ENCODE results near the gene GATAD2B.
"Not testable (repeated sequence)": the region's sequence is repeated elsewhere in the genome, so short reads cannot be mapped to it uniquely, and the experiment has no call there.

GATAD2B gene

DNA sequence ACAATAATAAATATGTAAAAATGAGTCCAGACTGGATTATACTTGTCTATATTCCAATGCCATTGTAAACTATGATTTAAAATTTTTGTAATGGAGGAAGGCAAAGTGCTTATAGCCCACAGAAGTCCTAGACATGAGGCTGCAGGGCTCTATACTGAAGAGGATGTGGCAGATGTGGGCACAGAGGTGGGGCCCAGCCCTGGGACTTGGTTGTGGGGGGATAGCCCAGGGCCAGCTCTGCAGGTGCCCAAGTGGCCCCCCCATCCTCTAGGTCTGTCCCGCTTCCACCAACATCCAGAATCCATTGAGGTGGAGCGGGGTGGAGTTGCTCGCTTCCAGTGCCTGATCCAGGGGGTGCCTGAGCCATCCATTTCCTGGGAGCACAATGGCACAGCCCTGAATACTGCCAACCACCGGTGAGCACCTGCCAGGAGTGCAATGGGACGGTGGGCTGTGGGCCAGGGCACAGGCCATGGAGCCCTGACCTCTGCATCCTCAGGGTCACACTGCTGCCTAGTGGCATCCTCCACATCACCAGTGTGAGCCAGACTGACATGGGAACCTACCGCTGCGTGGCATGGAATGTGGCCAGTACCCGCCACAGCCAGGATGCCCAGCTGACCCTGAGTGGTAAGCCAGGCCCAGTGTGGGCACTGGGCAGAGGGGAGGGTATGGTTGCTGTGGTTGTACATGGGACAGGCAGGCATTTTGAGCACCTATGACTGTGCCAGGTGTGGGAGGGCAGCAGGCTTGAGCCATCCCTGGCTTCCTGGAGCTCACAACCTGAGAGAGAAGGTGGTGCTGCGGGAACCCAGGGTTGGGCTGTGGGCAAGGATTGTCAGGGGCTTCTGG is 126.6 kb downstream of the GATAD2B start:
- no peak for DNase-seq (ENCODE audit: low read depth)

GRCh38 chr1:153795330-153795837 is 127.4 kb downstream of the GATAD2B start:
- DNase-seq (ENCODE audit: low read depth), result no peak

DNA sequence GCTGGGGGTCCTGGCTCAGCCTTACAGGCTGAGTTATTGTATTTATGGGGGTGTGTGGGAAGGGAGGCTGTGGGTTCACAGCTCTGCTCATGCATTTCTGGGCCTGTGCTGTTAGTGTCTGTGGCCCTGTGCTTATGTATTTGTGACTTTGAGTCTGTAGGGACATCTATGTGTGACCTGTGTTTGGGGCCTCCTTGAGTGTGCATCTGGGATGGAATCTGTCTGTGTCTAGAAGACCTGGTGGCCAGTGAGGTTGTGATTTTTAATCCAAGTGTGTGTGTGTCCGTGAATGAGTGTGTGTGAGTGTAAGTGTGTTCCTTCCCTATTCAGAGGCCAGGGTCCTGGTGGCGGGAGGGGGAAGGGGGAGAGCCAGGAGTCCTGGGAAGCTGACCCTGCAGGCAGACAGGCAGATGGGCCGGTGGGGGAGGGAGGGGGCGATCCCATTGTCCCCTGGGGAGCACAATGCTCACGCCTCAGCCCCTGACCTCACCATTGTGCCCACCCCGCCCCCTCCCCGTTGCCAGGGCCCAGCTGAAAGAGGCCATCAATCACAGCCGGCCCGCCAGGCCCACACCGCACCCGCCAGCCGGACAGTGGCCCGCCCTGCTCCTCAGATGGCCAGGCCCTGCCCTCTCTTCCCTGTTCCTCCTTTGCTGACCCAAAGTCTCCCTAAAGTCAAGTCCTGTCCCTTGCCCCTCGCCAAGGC is 128.0 kb downstream of the GATAD2B start:
- DNase-seq (ENCODE audit: low read depth), result no peak

- DNase-seq (ENCODE audit: low read depth), result no peak
These were observed 128.7 kb downstream of the GATAD2B start for GRCh38 chr1:153793973-153794615.

DNA sequence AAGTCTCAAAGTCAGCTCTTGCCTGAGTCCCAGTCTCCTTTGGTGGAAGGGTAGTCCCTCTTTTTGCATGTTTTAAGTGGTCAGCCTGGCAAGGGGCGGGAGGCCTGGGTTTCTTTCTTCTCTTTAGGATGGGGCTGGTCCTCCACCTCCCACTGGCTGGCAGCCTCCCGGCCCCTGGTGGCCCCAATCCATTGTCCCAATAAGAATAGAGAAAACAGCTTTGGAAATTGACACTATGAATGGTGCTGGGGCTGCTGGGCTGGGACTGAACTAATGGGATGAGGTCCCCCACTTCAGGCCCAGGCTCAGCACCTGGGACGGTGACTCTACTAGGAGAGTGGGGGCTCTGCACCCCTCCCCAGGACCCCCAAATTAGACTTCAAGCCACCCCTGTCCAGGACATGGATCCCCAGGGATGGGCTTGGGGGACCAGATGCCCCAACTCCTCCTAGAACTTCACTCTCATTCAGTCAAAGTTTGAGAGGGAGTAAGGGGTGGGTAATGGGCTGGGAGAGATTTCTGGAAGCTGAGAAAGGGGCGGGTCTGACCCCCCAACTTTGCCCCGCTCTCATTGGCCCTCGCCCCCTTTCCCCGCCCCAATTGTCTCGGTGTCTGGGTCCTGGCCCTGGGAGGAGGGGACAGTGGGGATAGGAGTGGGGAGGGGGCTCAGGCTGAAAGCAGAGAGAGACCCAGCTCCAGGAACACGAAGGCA is 129.4 kb downstream of the GATAD2B start:
- no peak for DNase-seq (ENCODE audit: low read depth)

GRCh38 chr1:153792631-153793041 is 130.1 kb downstream of the GATAD2B start:
- DNase-seq (ENCODE audit: low read depth), result no peak

- no peak for DNase-seq (ENCODE audit: low read depth)
These were observed 131.0 kb downstream of the GATAD2B start for GRCh38 chr1:153791648-153792253.

DNA sequence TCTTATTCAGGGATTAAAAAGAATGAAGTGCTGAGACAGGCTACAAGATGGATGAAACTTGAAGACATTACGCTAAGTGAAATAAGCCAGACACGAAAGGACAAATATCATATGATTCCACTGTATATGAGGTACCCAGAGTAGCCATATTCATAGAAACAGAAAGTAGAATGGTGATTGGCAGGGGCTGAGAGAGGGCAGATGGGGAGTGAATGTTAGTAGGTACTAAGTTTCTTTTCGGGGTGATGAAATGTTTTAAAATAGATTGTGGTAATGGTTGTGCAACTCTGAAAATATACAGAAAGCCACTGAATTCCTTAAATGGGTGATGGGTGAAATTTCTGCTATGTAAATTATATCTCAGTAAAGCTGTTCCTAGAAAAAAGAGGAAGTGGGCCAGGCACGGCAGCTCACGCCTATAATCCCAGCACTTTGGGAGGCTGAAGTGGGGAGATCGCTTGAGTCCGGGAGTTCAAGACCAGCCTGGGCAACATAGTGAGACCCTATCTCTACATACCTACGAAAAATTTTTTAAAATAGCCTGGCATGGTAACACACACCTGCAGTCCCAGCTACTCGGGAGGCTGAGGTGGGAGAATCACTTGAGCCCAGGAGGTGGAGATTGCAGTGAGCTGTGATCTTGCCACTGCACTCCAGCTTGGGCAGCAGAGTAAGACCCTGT is 131.7 kb downstream of the GATAD2B start:
- peak; percentile 69 for DNase-seq (ENCODE audit: low read depth)

DNA sequence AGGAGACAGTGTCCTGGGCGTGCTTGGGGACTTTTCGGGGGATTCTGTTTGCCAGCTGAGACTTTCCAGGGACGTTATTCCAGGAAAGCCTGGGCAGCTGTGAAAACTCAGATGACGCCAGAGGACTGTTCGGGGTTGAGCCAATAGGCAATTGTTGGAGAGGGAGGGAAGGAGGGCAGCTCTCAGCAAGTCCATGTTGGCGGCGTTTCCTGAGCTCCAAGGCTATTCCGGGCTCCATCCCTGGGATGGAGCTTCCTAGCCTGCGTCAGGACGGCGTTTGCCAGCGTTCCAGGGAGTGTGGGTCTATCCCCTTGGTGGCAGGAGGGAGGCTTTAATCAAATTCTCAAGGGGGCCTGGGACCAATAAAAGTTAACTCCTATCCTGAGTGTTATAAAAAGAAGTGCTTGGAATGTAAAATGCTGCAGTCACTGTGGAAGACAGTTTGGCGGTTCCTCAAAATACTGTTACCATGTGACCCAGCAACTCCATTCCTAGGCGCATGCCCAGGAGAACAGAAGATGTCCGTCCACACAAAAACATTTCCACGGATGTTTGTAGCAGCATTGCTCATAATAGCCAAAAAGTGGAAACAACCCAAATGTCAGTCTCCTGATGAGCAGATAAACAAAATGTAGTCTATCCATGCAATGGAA is 132.3 kb downstream of the GATAD2B start:
- DNase-seq (ENCODE audit: low read depth), result no peak

GRCh38 chr1:153789478-153790034 is 133.2 kb downstream of the GATAD2B start:
- DNase-seq (ENCODE audit: low read depth), result no peak

DNA sequence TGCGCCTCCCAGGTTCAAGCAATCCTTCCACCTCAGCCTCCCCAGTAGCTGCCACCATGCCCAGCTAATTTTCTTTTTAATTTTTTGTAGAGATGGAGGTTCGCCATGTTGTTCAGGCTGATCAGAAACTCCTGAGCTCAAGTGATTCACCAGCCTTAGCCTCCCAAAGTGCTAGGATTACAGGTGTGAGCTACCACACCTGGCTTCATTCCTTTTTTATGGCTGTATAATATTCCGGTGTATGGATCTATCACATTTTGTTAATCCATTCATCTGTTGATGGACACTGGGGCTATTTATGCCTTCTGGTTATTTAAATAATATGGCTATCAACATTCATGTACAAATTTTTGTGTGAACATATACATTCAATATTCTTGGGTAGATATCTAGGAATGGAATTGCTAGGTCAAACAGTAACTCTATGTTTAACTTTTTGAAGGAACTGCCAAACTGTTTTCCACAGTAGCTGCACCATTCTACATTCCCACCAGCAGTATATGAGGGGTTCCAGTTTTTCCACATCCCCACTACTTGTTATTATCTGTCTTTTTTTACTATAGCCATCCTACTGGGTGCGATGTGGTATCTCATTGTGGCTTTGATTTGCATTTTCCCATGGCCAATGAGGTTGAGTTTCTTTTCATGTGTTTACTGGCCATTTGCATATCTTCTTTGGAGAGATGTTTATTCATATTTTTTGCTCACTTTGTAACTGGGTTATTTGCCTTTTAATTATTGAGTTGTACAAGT is 136.6 kb downstream of the GATAD2B start:
- DNase-seq (ENCODE audit: low read depth), result no peak

GRCh38 chr1:153783233-153784190 is 139.3 kb downstream of the GATAD2B start:
- DNase-seq (ENCODE audit: low read depth), result peak; percentile 46

GRCh38 chr1:153782648-153783047 is 140.1 kb downstream of the GATAD2B start:
- DNase-seq (ENCODE audit: low read depth), result not testable (repeated sequence)

- no peak for DNase-seq (ENCODE audit: low read depth)
These were observed 142.2 kb downstream of the GATAD2B start for GRCh38 chr1:153780551-153780950.

- no peak for DNase-seq (ENCODE audit: low read depth)
These were observed 142.8 kb downstream of the GATAD2B start for GRCh38 chr1:153779781-153780541.

DNA sequence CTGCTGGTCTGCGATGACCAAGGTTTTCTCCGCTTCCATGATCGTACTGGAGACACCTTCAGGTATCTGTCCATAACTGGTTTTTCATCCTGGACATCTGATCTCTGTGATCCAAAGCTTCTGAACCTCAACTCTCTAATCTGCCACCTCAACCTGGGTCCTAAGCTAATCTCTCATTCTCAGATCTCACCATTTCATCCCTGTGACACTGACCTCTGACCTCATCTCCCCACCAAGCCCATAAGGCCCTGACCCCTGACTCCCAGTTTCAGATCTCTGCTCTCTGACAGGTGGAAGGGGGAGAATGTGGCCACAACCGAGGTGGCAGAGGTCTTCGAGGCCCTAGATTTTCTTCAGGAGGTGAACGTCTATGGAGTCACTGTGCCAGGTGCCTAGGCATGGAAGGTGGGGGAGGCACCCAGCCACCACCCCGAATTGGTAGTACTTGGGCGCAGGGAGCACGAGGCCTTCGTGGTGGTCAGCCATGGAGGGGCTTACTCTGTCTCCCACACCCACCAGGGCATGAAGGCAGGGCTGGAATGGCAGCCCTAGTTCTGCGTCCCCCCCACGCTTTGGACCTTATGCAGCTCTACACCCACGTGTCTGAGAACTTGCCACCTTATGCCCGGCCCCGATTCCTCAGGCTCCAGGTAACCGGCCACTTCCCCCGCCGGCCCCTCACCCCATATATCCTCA is 143.8 kb downstream of the GATAD2B start:
- DNase-seq (ENCODE audit: low read depth), result no peak

Data from non-pigmented ciliary epithelial cell (primary cell).